Tibial artery (tissue), 4 donors: ENCODE data around the gene ZNF419.
"Not testable (repeated sequence)": the region's sequence is repeated elsewhere in the genome, so short reads cannot be mapped to it uniquely, and the experiment has no call there.

ENCODE experiments used
- DNase-seq, 2 donors: peaks; one replicate each; pipeline ENCODE4 v3.0.0-alpha.2; 2019
- H3K27ac ChIP-seq, 2 donors: fragments of 200-600 bp; sonication (generic) in 1 of 2; 1 replicate in 1 of 2; 2 replicates in 1 of 2; pipeline ENCODE4 v1.5.1; 2018 to 2019; ENCODE audit warnings: mild to moderate bottlenecking in 1 of 2
- H3K27me3 ChIP-seq, 2 donors: fragments of 200-600 bp; sonication (generic) in 1 of 2; one replicate each; pipeline versions ENCODE4 v1.5.1 to v1.6.0; 2016 to 2019
- H3K36me3 ChIP-seq, 3 donors: fragments of 200-600 bp; sonication (generic) in 2 of 3; one replicate each; pipeline ENCODE4 v1.5.1; 2016 to 2019; ENCODE audit warnings: mild to moderate bottlenecking in 2 of 3
- H3K4me1 ChIP-seq, 4 donors: fragments of 200-600 bp; sonication (generic) in 2 of 4; 1 replicate in 3 of 4; 2 replicates in 1 of 4; pipeline ENCODE4 v1.5.1; 2016 to 2019
- H3K4me3 ChIP-seq, 2 donors: fragments of 200-600 bp; sonication (generic) in 1 of 2; 1 replicate in 1 of 2; 2 replicates in 1 of 2; pipeline ENCODE4 v1.5.1; 2018 to 2019; ENCODE audit warnings: mild to moderate bottlenecking in 2 of 2
- H3K9me3 ChIP-seq, 3 donors: fragments of 200-600 bp; sonication (generic) in 1 of 3; one replicate each; pipeline ENCODE4 v1.5.1; 2016 to 2019
- CTCF ChIP-seq, 2 experiments: fragments of 200-600 bp in 1 of 2; fragments of 450-650 bp in 1 of 2; IDR thresholded peaks; one replicate each; pipeline ENCODE4 v1.5.1; 2017 to 2019; ENCODE audit warnings: antibody characterized with exemption in 2 of 2, mild to moderate bottlenecking in 1 of 2, moderate library complexity in 1 of 2
- intact Hi-C: fragments of 100-400 bp; cut with DNase I; formaldehyde crosslinking; loops from one replicate; pipeline ENCODE4 v1.15.0; 2023; ENCODE audit warnings: low total_unique reads

The ZNF419 gene

GRCh38 chr19:57452307-57452706 lies 35.2 kb upstream of the ZNF419 start:
- H3K36me3 ChIP-seq, result peaks cover 23 to 57% (median 35%) of the 10 kb centered on the region in 3 donors
- intact Hi-C loops, result no loop called here
- no peak for TF ChIP-seq CTCF (IDR thresholded peaks at IDR 0.05)
- H3K9me3 ChIP-seq, result peaks cover 0 to 88% (median 50%) of the 10 kb centered on the region in 3 donors
- DNase-seq, result no peak
- no peak overlapping the region for H3K27ac ChIP-seq
- no peaks in the 10 kb centered on the region for H3K4me1 ChIP-seq
- no peaks in the 10 kb centered on the region for H3K27me3 ChIP-seq
- no peak overlapping the region for H3K4me3 ChIP-seq

GRCh38 chr19:57465680-57466381 lies 21.7 kb upstream of the ZNF419 start:
- H3K36me3 ChIP-seq, result peaks cover 27 to 62% (median 53%) of the 10 kb centered on the region in 3 donors
- no peak for TF ChIP-seq CTCF (IDR thresholded peaks at IDR 0.05)
- no peak overlapping the region for H3K27ac ChIP-seq
- peaks cover 9 to 100% (median 67%) of the 10 kb centered on the region in 3 donors for H3K9me3 ChIP-seq
- H3K27me3 ChIP-seq, result no peaks in the 10 kb centered on the region
- DNase-seq, result no peak
- H3K4me1 ChIP-seq, result no peaks in the 10 kb centered on the region
- no peak overlapping the region for H3K4me3 ChIP-seq
- intact Hi-C loops, result no loop called here

GRCh38 chr19:57466489-57466888 lies 21.1 kb upstream of the ZNF419 start:
- Histone ChIP-seq H3K9me3 (peaks cover 14 to 100% (median 70%) of the 10 kb centered on the region in 3 donors), H3K4me1 (no peaks in the 10 kb centered on the region), H3K27ac (no peak overlapping the region), H3K27me3 (no peaks in the 10 kb centered on the region), H3K36me3 (peaks cover 27 to 68% (median 60%) of the 10 kb centered on the region in 3 donors), H3K4me3 (no peak overlapping the region)
- TF ChIP-seq CTCF (IDR thresholded peaks at IDR 0.05), result no peak
- intact Hi-C loops, result no loop called here
- DNase-seq, result no peak

GRCh38 chr19:57473646-57474045 lies 13.9 kb upstream of the ZNF419 start:
- no peaks in the 10 kb centered on the region for H3K27me3 ChIP-seq
- H3K27ac ChIP-seq, result no peak overlapping the region
- no peak for DNase-seq
- peaks cover 31 to 84% (median 75%) of the 10 kb centered on the region in 3 donors for H3K9me3 ChIP-seq
- peaks cover 0 to 8% (median 5%) of the 10 kb centered on the region in 4 donors for H3K4me1 ChIP-seq
- intact Hi-C loops, result no loop called here
- H3K36me3 ChIP-seq, result peaks cover 46 to 83% (median 80%) of the 10 kb centered on the region in 3 donors
- H3K4me3 ChIP-seq, result no peak overlapping the region
- TF ChIP-seq CTCF (IDR thresholded peaks at IDR 0.05), result no peak

- Histone ChIP-seq H3K27ac (peak within 1 kb of the TSS; percentile 65 to 74), H3K9me3 (peaks cover 11 to 54% (median 43%) of the 10 kb centered on the region in 3 donors), H3K27me3 (no peaks in the 10 kb centered on the region), H3K36me3 (peaks cover 40 to 46% (median 43%) of the 10 kb centered on the region in 3 donors), H3K4me1 (peaks cover 0 to 8% (median 5%) of the 10 kb centered on the region in 4 donors), H3K4me3 (peak within 1 kb of the TSS; percentile 53 to 70)
- peak; percentile 37 to 48 for TF ChIP-seq CTCF (IDR thresholded peaks at IDR 0.05)
- DNase-seq, result peak; percentile 89 to 90
- intact Hi-C loops, result no loop called here
Measured at GRCh38 chr19:57477191-57478008, 10.2 kb upstream of the ZNF419 start, which contains the start of gene ZNF772. Gene ZNF772 (minus strand): TSS chr19:57477566. CDS start chr19:57477309, 257 bp downstream.

- Histone ChIP-seq H3K4me1 (peaks cover 0 to 12% (median 4%) of the 10 kb centered on the region in 4 donors), H3K4me3 (peak overlapping the region in 1 of 2 donors; percentile 84), H3K9me3 (peaks cover 0 to 26% (median 11%) of the 10 kb centered on the region in 3 donors), H3K36me3 (peaks cover 32 to 40% (median 36%) of the 10 kb centered on the region in 3 donors)
- not testable (repeated sequence) for H3K27me3 ChIP-seq, H3K27ac ChIP-seq, DNase-seq
- intact Hi-C loops, result loop anchor here (5.0 kb wide), 1 partner anchor 76 kb away; the partner anchor contains the start of gene ZNF17
Measured at GRCh38 chr19:57488299-57488644, 722 bp downstream of the ZNF419 start.

GRCh38 chr19:57499332-57499679 lies 11.8 kb downstream of the ZNF419 start:
- H3K27ac ChIP-seq, H3K4me1 ChIP-seq, intact Hi-C loops, H3K27me3 ChIP-seq, DNase-seq: not testable (repeated sequence)
- Histone ChIP-seq H3K36me3 (peaks cover 24 to 31% (median 27%) of the 10 kb centered on the region in 3 donors), H3K4me3 (peak overlapping the region in 1 of 2 donors; percentile 87), H3K9me3 (peaks cover 0 to 50% (median 12%) of the 10 kb centered on the region in 3 donors)

- intact Hi-C loops, H3K27me3 ChIP-seq, H3K4me1 ChIP-seq: not testable (repeated sequence)
- H3K36me3 ChIP-seq, result peaks cover 24 to 31% (median 25%) of the 10 kb centered on the region in 3 donors
- peak within 1 kb of the TSS; percentile 86 to 90 for H3K27ac ChIP-seq
- H3K4me3 ChIP-seq, result peak within 1 kb of the TSS; percentile 87 to 89
- DNase-seq, result peak; percentile 92 to 95
- H3K9me3 ChIP-seq, result peaks cover 0 to 46% (median 12%) of the 10 kb centered on the region in 3 donors
Measured at GRCh38 chr19:57499680-57500395, 12.3 kb downstream of the ZNF419 start, which contains the start of gene ZNF773. Gene ZNF773 (plus strand): TSS chr19:57499938. CDS start chr19:57500081, 143 bp downstream.
